ENCODE measurements around the gene APIP. TPM values are rescaled to one million over a fixed set of nuclear protein-coding genes. Genes with fewer than 3 reads are reported as not detected.

APIP gene
- polyA plus RNA-seq, 1 experiment, result 10.0 TPM

DNA sequence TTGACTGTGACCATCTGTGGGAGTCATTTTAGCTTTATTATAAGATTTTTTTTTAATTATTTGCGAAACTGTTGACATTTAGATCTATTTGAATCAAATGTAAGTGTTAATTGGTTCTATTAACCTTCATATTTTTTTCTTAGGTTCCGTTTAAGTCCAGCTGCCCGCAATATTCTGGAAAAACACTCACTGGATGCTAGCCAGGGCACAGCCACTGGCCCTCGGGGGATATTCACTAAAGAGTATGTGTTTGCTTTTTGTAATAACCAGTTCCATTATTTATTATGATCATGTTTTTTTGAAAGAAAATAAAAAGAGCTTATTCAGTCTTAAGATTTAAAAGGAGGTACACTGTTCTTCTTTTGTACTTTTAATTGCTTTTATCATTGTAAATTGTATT is 44.1 kb upstream of the APIP start:
- ChIA-PET POLR2A (no interaction called here), CTCF (interaction anchor here (1.5 kb wide), 1 partner anchor 11 kb away, joined by 3 read pairs; no protein-coding TSS in a partner anchor)
- no peak for DNase-seq (ENCODE audit: low read depth)
- no peak overlapping the region for H3K4me3 ChIP-seq (ENCODE audit: low read depth, low read length)
- H3K27me3 ChIP-seq (ENCODE audit: control insufficient read depth, insufficient read depth, low read length), result no peaks in the 10 kb centered on the region
- H3K36me3 ChIP-seq (ENCODE audit: control insufficient read depth, insufficient read depth, low read length), result 0 out of 2 replicates have a peak, but pooled peaks cover 1% of the 10 kb centered on the region
- TF ChIP-seq, protein P1, sequence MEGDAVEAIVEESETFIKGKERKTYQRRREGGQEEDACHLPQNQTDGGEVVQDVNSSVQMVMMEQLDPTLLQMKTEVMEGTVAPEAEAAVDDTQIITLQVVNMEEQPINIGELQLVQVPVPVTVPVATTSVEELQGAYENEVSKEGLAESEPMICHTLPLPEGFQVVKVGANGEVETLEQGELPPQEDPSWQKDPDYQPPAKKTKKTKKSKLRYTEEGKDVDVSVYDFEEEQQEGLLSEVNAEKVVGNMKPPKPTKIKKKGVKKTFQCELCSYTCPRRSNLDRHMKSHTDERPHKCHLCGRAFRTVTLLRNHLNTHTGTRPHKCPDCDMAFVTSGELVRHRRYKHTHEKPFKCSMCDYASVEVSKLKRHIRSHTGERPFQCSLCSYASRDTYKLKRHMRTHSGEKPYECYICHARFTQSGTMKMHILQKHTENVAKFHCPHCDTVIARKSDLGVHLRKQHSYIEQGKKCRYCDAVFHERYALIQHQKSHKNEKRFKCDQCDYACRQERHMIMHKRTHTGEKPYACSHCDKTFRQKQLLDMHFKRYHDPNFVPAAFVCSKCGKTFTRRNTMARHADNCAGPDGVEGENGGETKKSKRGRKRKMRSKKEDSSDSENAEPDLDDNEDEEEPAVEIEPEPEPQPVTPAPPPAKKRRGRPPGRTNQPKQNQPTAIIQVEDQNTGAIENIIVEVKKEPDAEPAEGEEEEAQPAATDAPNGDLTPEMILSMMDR (IDR thresholded peaks at IDR 0.05; ENCODE audit: insufficient read depth, low read depth, low read length), result no peak

DNA sequence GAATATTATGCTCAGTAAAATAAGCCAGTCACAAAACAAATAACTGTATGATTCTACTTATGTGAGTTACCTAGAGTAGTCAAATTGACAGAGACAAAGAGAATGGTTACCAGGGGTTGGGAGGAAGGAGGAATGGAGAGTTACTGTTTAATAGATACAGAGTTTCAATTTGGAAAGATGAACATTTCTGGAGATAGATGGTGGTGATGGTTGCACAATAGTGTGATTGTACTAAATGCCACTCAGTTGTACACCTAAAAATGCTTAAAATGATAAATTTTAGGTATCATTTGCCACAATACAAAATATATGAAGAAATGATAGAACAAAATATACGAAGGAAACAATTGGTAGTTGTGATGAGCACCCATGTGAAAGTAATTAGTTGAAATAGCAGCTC is 43.6 kb upstream of the APIP start:
- no peaks in the 10 kb centered on the region for H3K27me3 ChIP-seq (ENCODE audit: control insufficient read depth, insufficient read depth, low read length)
- TF ChIP-seq, protein P1 (IDR thresholded peaks at IDR 0.05; ENCODE audit: insufficient read depth, low read depth, low read length), result no peak
- no peak overlapping the region for H3K4me3 ChIP-seq (ENCODE audit: low read depth, low read length)
- ChIA-PET CTCF (interaction anchor here (1.5 kb wide), 1 partner anchor 11 kb away, joined by 3 read pairs; no protein-coding TSS in a partner anchor), POLR2A (no interaction called here)
- no peak for DNase-seq (ENCODE audit: low read depth)
- H3K36me3 ChIP-seq (ENCODE audit: control insufficient read depth, insufficient read depth, low read length), result 0 out of 2 replicates have a peak, but pooled peaks cover 1% of the 10 kb centered on the region

DNA sequence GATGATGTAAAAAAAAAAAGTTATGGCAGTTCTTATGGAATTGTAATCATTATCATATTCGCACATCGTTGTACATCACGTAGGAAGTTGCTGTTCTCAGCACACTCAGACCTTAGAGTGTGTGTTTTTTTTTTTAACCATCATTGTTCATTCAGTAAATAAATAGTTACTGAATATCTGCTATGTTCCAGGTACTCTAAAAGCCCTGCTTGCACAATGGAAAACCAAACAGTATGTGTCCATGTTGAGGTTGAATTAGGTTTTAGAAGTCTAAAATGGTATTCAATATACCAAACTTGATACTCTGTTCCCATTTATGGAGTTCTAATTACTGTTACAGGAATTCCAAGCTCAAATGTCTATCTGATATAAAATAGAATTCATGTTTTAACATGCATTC is 41.4 kb upstream of the APIP start:
- H3K36me3 ChIP-seq (ENCODE audit: control insufficient read depth, insufficient read depth, low read length), result no peaks in the 10 kb centered on the region
- TF ChIP-seq, protein P1 (IDR thresholded peaks at IDR 0.05; ENCODE audit: insufficient read depth, low read depth, low read length), result no peak
- no peak overlapping the region for H3K4me3 ChIP-seq (ENCODE audit: low read depth, low read length)
- no peaks in the 10 kb centered on the region for H3K27me3 ChIP-seq (ENCODE audit: control insufficient read depth, insufficient read depth, low read length)
- CTCF ChIA-PET, result no interaction called here
- POLR2A ChIA-PET, result no interaction called here
- DNase-seq (ENCODE audit: low read depth), result no peak

DNA sequence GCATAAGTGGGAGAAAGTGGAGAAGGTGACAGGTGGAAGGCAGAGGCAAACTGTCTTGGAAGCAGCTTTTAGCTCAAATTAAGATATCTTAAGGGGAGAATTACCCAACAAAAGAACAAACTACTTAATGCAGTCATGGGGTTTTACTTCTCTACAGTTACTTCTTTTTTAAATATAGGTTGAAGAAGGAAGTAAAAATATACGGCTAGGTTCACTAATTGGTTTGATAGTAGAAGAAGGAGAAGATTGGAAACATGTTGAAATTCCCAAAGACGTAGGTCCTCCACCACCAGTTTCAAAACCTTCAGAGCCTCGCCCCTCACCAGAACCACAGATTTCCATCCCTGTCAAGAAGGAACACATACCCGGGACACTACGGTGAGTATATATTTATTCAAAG is 41.0 kb upstream of the APIP start:
- no peak overlapping the region for H3K4me3 ChIP-seq (ENCODE audit: low read depth, low read length)
- ChIA-PET CTCF (no interaction called here), POLR2A (no interaction called here)
- H3K36me3 ChIP-seq (ENCODE audit: control insufficient read depth, insufficient read depth, low read length), result no peaks in the 10 kb centered on the region
- no peaks in the 10 kb centered on the region for H3K27me3 ChIP-seq (ENCODE audit: control insufficient read depth, insufficient read depth, low read length)
- no peak for DNase-seq (ENCODE audit: low read depth)
- TF ChIP-seq, protein P1 (IDR thresholded peaks at IDR 0.05; ENCODE audit: insufficient read depth, low read depth, low read length), result no peak

DNA sequence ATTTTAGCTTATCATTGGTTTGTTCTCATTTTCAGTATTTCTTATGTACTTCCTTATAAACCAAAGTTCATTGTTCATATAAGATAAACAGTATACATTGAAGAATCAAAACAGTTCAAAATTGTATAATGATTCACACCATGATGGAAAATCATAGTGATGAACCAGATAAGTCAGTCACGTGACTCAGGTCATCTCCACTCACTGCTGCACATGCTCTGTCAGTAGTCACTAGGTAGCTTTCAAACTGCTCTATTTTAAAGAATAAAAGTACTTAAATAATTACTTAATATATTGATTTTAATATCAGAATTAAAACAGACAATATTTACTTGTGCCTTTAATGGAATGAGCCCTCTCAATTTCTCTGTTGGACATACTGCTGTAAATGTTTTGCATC is 37.8 kb upstream of the APIP start:
- DNase-seq (ENCODE audit: low read depth), result no peak
- no peak overlapping the region for H3K4me3 ChIP-seq (ENCODE audit: low read depth, low read length)
- no peaks in the 10 kb centered on the region for H3K27me3 ChIP-seq (ENCODE audit: control insufficient read depth, insufficient read depth, low read length)
- H3K36me3 ChIP-seq (ENCODE audit: control insufficient read depth, insufficient read depth, low read length), result no peaks in the 10 kb centered on the region
- POLR2A ChIA-PET, result no interaction called here
- CTCF ChIA-PET, result no interaction called here
- TF ChIP-seq, protein P1 (IDR thresholded peaks at IDR 0.05; ENCODE audit: insufficient read depth, low read depth, low read length), result no peak
